ENCODE measurements around the gene VPS52.
"Not testable (repeated sequence)": the region's sequence is repeated elsewhere in the genome, so short reads cannot be mapped to it uniquely, and the experiment has no call there.

Gene VPS52

GRCh38 chr6:33249732-33250630 lies 21.7 kb downstream of the VPS52 start:
- no peak for DNase-seq

GRCh38 chr6:33248932-33249731 lies 22.5 kb downstream of the VPS52 start:
- DNase-seq = peak; percentile 98

GRCh38 chr6:33248643-33248931 lies 23.1 kb downstream of the VPS52 start:
- DNase-seq = no peak

GRCh38 chr6:33247977-33248642 lies 23.6 kb downstream of the VPS52 start:
- peak; percentile 79 for DNase-seq

- no peak for DNase-seq
Measured at GRCh38 chr6:33243476-33243875, 28.2 kb downstream of the VPS52 start.

- DNase-seq = no peak
Measured at GRCh38 chr6:33241968-33242367, 29.7 kb downstream of the VPS52 start.

GRCh38 chr6:33237741-33238140 lies 33.9 kb downstream of the VPS52 start:
- no peak for DNase-seq

- DNase-seq = no peak
Measured at GRCh38 chr6:33236852-33237251, 34.8 kb downstream of the VPS52 start.

- DNase-seq = no peak
Measured at GRCh38 chr6:33236328-33236727, 35.3 kb downstream of the VPS52 start.

- DNase-seq = peak; percentile 55
Measured at GRCh38 chr6:33235221-33235634, 36.4 kb downstream of the VPS52 start.

- DNase-seq = not testable (repeated sequence)
Measured at GRCh38 chr6:33226503-33227120, 45.1 kb downstream of the VPS52 start.

GRCh38 chr6:33217681-33218080 lies 54.0 kb downstream of the VPS52 start:
- DNase-seq = no peak

- no peak for DNase-seq
Measured at GRCh38 chr6:33217246-33217645, 54.4 kb downstream of the VPS52 start.

- no peak for DNase-seq
Measured at GRCh38 chr6:33216117-33216649, 55.5 kb downstream of the VPS52 start.

- DNase-seq = no peak
Measured at GRCh38 chr6:33215271-33216116, 56.2 kb downstream of the VPS52 start.

- DNase-seq = no peak
Measured at GRCh38 chr6:33213989-33214335, 57.7 kb downstream of the VPS52 start.

- no peak for DNase-seq
Measured at GRCh38 chr6:33213166-33213988, 58.3 kb downstream of the VPS52 start.

- no peak for DNase-seq
Measured at GRCh38 chr6:33212857-33213165, 58.9 kb downstream of the VPS52 start.

- no peak for DNase-seq
Measured at GRCh38 chr6:33211666-33212422, 59.8 kb downstream of the VPS52 start.

GRCh38 chr6:33211136-33211535 lies 60.5 kb downstream of the VPS52 start:
- no peak for DNase-seq

GRCh38 chr6:33209856-33210255 lies 61.8 kb downstream of the VPS52 start:
- DNase-seq = no peak

Data from NCI-H1436 (cell line).